HepG2 (cell line): ENCODE results near the gene CCDC77. TPM values are rescaled to one million over a fixed set of nuclear protein-coding genes. Genes with fewer than 3 reads are reported as not detected.

Source experiments
- ISX ChIP-seq: sonication (generic); formaldehyde crosslinking; conservative IDR thresholded peaks from 2 replicates; pipeline ENCODE4 v1.5.0; 2020; ENCODE audit warnings: missing genetic modification reagents
- KDM3A ChIP-seq: IDR thresholded peaks from 2 replicates; pipeline ENCODE4 v1.6.1; 2018; ENCODE audit warnings: low read depth, missing compliant biosample characterization
- NAIF1 ChIP-seq: sonication (generic); formaldehyde crosslinking; IDR thresholded peaks from 2 replicates; pipeline ENCODE4 v1.5.0; 2020; ENCODE audit warnings: mild to moderate bottlenecking, missing genetic modification reagents, borderline replicate concordance
- NFIC ChIP-seq: IDR thresholded peaks from 2 replicates; pipeline ENCODE4 v1.6.1; 2012; ENCODE audit warnings: mild to moderate bottlenecking, low read length, inconsistent platforms
- NRL ChIP-seq: sonication (generic); formaldehyde crosslinking; IDR thresholded peaks from 2 replicates; pipeline ENCODE4 v1.5.0; 2020; ENCODE audit warnings: missing genetic modification reagents, mild to moderate bottlenecking, moderate library complexity, borderline replicate concordance
- TP53 ChIP-seq: sonication (generic); formaldehyde crosslinking; conservative IDR thresholded peaks from 2 replicates; pipeline ENCODE4 v1.4.0; 2020; ENCODE audit warnings: missing genetic modification reagents
- ZNF260 ChIP-seq: sonication (generic); formaldehyde crosslinking; IDR thresholded peaks from 2 replicates; pipeline ENCODE4 v1.4.0; 2020; ENCODE audit warnings: missing genetic modification reagents, low read depth, mild to moderate bottlenecking, borderline replicate concordance
- ZNF703 ChIP-seq: sonication (generic); formaldehyde crosslinking; IDR thresholded peaks from 2 replicates; pipeline ENCODE4 v1.5.1; 2020; ENCODE audit warnings: missing genetic modification reagents, mild to moderate bottlenecking, moderate library complexity, borderline replicate concordance
- ZNF724P ChIP-seq: sonication (generic); formaldehyde crosslinking; IDR thresholded peaks from 2 replicates; pipeline ENCODE4 v1.8.0; 2022; ENCODE audit warnings: missing genetic modification reagents, borderline replicate concordance
- ZNF788 ChIP-seq: sonication (generic); formaldehyde crosslinking; IDR thresholded peaks from 2 replicates; pipeline ENCODE4 v1.5.0; 2020; ENCODE audit warnings: mild to moderate bottlenecking, missing genetic modification reagents, borderline replicate concordance
- polyA plus RNA-seq, 8 experiments: library from polyadenylated mRNA; depleted of rRNA in 3 of 8; stranded (reverse) in 7 of 8; unstranded in 1 of 8; fragments of >200 nt; fragmentation: Illumina TruSeq in 4 of 8; extraction: Trizol in 4 of 8; gene quantifications; 2 replicates each; pipeline versions ENCODE4 v1.2.1 to v1.2.3, GENCODE V29; 2011 to 2016; ENCODE audit warnings: low read depth in 4 of 8, missing spikeins in 1 of 8, mixed read lengths in 1 of 8; ENCODE audit not compliant: insufficient read depth in 1 of 8
- total RNA-seq, 5 experiments: library from RNA; depleted of rRNA; stranded (reverse); fragments of >200 nt; fragmentation: Illumina TruSeq; extraction: Trizol; gene quantifications; 2 replicates each; pipeline ENCODE4 v1.2.3, GENCODE V29; 2016; ENCODE audit warnings: low read depth in 1 of 5
- TF ChIP-seq, protein P1 (sequence below): sonication (generic); formaldehyde crosslinking; IDR thresholded peaks from 2 replicates; pipeline ENCODE4 v1.4.0; 2020; ENCODE audit warnings: low read depth, mild to moderate bottlenecking, missing genetic modification reagents
- TF ChIP-seq, protein P2 (sequence below): sonication (generic); formaldehyde crosslinking; IDR thresholded peaks from 2 replicates; pipeline ENCODE4 v1.4.0; 2020; ENCODE audit warnings: missing genetic modification reagents

CCDC77 gene
- total and polyA plus RNA-seq, 2 of the 13 experiments (the other 11 are each of a cell fraction or from before 2014, with no cell fraction given): 6.4 to 16.4 TPM

DNA sequence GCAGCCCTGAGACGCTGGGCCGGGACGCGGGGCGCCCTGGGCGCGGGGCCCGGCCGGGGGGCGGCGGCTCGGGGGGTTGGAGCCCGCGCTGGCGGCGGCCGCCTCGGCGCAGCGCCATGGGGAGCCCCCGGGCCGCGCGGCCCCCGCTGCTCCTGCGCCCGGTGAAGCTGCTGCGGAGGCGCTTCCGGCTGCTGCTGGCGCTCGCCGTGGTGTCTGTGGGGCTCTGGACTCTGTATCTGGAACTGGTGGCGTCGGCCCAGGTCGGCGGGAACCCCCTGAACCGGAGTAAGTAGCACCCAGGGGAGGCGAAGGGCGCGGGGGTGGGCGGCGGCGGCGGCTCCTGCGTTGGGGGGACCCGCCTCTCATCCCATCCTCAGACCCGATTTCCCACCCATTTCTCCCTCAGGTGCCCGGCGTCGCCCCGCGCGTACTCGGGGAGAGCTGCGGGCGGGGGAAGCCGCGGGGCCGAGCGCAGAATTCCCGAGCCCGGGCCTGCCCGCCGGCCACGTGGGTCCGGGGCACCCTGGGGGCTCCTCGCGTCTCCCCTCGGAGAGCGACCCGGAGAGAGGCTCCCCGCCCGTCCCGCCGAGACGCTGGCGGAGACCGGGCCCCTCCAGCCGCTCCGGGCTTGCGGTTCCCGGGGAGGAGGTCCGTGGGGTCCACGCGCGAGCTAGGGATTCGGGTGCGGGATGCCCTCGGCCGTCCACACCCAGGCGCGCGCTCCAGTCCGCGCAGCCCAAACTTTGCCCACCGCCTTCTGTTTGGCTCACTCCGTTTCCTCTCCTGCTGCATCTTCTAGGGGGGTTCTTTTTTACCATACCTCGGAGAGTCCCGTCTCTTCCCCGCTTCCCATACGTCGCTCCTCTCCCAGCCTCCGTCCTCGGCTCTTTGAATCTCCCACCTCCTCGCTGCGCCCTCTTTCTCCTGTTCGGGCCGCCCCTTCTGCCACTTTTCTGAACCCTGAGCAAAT is 59.1 kb downstream of the CCDC77 start (continued):
- TF ChIP-seq, protein P1, sequence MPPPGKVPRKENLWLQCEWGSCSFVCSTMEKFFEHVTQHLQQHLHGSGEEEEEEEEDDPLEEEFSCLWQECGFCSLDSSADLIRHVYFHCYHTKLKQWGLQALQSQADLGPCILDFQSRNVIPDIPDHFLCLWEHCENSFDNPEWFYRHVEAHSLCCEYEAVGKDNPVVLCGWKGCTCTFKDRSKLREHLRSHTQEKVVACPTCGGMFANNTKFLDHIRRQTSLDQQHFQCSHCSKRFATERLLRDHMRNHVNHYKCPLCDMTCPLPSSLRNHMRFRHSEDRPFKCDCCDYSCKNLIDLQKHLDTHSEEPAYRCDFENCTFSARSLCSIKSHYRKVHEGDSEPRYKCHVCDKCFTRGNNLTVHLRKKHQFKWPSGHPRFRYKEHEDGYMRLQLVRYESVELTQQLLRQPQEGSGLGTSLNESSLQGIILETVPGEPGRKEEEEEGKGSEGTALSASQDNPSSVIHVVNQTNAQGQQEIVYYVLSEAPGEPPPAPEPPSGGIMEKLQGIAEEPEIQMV (CRISPR knock-in tag): no peak
- TF ChIP-seq, protein P2, sequence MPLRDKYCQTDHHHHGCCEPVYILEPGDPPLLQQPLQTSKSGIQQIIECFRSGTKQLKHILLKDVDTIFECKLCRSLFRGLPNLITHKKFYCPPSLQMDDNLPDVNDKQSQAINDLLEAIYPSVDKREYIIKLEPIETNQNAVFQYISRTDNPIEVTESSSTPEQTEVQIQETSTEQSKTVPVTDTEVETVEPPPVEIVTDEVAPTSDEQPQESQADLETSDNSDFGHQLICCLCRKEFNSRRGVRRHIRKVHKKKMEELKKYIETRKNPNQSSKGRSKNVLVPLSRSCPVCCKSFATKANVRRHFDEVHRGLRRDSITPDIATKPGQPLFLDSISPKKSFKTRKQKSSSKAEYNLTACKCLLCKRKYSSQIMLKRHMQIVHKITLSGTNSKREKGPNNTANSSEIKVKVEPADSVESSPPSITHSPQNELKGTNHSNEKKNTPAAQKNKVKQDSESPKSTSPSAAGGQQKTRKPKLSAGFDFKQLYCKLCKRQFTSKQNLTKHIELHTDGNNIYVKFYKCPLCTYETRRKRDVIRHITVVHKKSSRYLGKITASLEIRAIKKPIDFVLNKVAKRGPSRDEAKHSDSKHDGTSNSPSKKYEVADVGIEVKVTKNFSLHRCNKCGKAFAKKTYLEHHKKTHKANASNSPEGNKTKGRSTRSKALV: 0 out of 2 replicates have a peak, but pooled peaks have one; percentile 2
- TF ChIP-seq NRL (CRISPR knock-in tag) (no peak), ZNF724P (CRISPR knock-in tag) (no peak), NAIF1 (CRISPR knock-in tag) (no peak), NFIC (no peak), ZNF788 (CRISPR knock-in tag) (no peak), KDM3A (CRISPR knock-in tag) (no peak), TP53 (CRISPR knock-in tag) (no peak), ZNF260 (CRISPR knock-in tag) (no peak), ISX (no peak), ZNF703 (CRISPR knock-in tag) (no peak)
